ENCODE results near the gene IBTK.
"Not testable (repeated sequence)": the region's sequence is repeated elsewhere in the genome, so short reads cannot be mapped to it uniquely, and the experiment has no call there.

IBTK gene, protein sequence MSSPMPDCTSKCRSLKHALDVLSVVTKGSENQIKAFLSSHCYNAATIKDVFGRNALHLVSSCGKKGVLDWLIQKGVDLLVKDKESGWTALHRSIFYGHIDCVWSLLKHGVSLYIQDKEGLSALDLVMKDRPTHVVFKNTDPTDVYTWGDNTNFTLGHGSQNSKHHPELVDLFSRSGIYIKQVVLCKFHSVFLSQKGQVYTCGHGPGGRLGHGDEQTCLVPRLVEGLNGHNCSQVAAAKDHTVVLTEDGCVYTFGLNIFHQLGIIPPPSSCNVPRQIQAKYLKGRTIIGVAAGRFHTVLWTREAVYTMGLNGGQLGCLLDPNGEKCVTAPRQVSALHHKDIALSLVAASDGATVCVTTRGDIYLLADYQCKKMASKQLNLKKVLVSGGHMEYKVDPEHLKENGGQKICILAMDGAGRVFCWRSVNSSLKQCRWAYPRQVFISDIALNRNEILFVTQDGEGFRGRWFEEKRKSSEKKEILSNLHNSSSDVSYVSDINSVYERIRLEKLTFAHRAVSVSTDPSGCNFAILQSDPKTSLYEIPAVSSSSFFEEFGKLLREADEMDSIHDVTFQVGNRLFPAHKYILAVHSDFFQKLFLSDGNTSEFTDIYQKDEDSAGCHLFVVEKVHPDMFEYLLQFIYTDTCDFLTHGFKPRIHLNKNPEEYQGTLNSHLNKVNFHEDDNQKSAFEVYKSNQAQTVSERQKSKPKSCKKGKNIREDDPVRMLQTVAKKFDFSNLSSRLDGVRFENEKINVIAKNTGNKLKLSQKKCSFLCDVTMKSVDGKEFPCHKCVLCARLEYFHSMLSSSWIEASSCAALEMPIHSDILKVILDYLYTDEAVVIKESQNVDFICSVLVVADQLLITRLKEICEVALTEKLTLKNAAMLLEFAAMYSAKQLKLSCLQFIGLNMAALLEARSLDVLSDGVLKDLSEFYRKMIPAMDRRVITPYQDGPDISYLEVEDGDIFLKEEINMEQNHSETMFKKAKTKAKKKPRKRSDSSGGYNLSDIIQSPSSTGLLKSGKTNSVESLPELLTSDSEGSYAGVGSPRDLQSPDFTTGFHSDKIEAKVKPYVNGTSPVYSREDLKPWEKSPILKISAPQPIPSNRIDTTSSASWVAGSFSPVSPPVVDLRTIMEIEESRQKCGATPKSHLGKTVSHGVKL (N-terminal part only)

DNA sequence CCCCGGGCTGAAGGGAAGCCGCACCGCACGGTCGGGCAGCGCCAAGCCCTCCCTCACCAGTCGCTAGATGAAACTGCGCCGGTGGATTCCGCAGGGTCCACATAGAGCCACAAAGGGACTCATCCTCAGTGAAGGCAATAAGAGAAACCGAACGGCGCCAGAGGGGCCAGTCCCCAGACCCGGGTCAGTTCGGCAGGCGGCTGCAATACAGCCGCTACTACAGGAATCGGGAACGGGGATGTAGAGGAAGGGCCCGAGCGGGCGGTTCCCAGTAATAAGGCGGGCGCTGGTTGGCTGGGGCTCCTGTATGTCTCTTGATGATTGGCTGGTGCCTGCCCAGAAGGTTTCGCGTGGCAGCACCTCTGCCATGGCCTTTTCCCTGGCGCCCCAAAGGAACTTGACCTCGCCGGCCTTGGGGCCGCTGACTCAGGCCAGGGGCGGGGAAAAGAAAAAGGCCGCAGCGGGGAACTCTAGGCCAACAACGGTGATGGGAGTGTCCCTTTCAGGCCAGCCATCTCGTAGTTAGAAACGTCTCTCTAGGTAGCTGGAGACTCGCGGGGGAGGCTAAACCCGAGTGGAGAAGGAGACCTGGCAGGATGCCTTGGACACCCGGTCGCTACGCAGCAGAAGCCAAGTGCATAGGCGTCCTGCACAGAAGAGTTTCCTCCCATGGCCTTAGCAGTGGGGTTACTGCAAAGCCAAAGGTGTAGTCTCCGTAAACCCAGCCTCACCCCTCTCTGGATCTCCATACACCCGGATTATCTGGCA lies at the start of gene IBTK:
Gene IBTK (minus strand): TSS at position 240 of the 768 bp plus-strand sequence. CDS start 7,258 bp downstream, outside the sequence.
- FAIRE-seq: peak; percentile 3

DNA sequence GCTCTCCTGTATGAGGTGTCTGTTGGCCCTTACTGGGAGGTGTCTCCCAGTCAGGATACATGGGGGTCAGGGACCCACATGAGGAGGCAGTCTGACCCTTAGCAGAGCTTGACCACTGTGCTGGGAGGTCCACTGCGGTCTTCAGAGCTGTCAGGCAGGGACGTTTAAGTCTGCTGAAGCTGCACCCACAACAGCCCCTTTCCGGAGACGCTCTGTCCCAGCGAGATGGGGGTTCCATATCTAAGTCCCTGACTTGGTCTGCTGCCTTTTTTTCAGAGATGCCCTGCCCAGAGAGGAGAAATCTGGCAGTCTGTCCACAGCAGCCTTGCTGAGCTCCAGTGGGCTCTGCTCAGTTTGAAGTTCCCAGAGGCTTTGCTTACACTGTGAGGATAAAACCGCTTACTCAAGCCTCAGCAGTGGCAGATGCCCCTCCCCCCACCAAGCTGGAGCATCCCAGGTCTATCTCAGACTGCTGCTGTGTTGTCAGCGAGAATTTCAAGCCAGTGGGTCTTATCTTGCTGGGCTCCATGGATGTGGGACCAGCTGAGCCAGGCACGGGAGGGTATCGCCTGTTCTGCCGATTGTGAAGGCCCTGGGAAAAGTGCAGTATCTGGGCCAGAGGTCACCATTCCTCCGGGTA lies 36.3 kb upstream of the IBTK start:
- FAIRE-seq: no peak

DNA sequence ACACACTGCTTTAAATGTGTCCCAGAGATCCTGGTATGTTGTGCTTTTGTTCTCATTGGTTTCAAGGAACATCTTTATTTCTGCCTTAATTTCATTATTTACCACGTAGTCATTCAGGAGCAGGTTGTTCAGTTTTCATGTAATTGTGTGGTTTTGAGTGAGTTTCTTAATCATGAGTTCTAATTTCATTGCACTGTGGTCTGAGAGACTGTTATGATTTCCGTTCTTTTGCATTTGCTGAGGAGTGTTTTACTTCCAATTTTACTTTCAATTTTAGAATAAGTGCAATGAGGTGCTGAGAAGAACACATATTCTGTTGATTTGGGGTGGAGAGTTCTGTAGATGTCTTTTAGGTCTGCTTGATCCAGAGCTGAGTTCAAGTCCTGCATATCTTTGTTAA lies 34.0 kb upstream of the IBTK start:
- not testable (repeated sequence) for FAIRE-seq

DNA sequence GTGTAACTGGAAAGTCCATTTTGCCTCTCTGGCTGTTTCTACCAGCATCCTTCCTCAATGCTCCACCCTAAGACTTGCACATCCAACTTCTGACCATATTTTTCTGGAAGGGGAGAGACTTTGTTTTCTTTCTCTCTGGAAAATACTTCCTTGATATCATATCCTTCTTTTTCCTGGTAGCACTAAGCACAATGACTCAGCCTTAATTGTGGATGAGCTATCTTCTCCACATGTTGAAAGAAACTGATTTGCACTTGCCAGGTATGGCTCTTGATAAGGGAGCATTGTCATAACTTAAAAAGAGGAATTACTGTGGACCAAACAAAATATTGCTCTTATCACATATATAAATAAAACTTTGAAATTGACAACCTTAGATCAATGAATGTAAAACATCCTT lies 30.1 kb upstream of the IBTK start:
- no peak for FAIRE-seq

DNA sequence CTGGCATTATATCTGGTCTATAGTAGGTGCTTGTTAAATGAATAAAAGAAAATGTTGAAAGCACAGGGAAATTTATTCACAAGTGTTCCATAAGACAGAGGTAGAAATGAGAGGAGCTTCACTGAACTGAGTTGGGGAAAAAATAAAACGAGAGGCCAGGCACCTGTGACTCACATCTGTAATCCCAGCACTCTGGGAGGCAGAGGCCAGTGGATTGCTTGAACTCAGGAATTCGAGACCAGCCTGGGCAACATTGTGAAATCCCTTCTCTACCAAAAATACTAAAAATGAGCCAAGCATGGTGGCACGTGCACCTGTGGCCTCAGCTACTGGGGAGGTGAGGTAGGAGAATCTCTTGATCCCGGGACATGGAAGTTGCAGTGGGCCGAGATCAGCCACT lies 28.1 kb upstream of the IBTK start:
- FAIRE-seq: no peak

DNA sequence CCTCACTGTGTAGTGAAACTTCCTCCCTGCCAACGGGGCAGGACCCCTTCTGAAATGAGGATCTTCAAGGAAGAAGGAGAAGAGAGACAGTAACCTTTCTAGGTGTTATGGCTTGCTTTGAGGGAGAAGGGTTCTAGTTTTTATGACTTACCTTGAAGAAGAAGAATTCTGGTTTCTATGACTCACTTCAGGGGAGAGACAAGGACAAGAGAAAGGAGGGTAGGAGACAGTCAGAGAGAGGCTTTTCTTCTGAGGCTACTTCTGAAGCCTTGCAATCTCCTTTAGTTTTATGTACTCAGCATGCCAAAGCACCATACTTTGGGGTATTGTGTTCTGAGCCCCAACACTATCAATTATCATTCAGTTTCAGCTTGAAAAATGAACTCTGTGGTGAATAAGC lies 25.8 kb upstream of the IBTK start:
- FAIRE-seq: no peak

DNA sequence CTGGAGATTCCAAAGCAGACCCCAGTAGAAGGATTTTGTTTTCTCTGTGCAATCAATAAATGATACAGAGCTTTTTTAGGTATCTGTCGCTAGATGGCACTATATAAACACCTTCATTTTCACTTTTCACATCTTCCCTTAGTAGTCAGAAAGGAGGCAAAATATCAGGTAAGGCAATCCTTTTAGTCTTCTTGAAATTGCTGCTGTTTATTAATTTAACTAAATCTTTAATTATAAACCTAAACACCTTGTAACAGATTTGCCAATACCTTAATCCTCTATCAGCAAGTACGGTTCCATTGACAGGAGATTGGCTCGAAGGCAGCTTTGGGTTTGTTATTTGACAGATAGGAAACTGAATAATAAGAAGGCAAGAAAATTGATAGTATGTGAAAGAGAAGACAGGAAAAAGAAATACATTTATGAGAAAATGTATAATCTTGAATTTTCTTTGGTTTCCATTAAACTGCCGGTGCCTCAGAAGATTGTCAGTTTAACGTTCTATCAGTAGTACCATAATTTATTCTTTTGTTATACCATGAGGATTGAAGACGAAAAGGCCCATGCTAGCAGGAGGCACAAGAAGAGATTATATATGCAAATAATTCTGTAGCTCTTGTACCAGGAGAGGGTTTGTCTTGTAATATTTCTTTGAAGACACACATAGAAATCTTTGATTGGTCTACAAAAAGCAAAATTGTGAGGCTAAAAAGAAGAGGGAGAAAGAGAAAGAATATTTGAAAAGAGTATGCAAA lies 23.5 kb upstream of the IBTK start:
- peak; percentile 61 for FAIRE-seq

DNA sequence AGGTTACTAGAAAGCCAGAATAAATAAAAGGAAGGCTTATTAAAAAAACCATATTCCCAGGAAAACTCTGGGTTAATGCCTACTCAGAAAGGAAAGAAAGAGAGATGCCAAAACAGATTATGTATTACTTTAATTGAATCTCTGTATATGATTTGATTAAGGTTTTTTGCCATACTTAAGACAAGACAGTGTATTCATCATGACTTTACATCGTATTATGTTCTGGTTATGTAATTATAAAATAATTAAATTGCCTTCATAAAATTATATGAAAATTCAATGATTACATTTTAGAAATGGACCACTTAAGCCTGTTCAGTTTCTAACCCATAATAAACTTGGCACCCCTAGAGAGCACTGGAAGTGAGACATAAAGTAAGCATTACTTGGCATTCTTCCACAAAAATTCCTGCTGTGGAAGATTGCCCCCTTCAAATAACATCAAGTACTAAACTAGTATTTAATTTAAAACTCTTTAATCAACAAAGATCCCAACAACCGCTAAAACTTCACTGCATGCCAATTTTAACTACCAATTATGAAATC lies 20.8 kb upstream of the IBTK start:
- FAIRE-seq: no peak

DNA sequence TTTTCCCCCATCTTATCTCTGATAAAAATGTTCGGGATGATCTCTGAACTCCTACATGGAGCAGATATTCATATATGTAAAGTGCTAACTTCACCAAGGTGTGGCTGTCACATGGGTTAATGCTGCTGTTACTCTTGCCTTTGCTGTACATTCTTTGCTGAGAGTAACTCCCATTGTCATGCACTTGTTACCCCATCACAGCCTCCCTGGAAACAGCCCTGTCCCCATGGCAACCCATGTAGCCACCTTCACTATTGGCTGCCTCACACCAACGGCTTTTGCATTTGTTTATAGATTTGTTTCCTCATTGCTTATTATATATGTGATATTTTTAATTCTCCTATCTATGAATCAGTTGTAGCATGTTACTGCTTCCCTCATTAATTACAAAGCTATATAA lies 17.3 kb upstream of the IBTK start:
- no peak for FAIRE-seq

DNA sequence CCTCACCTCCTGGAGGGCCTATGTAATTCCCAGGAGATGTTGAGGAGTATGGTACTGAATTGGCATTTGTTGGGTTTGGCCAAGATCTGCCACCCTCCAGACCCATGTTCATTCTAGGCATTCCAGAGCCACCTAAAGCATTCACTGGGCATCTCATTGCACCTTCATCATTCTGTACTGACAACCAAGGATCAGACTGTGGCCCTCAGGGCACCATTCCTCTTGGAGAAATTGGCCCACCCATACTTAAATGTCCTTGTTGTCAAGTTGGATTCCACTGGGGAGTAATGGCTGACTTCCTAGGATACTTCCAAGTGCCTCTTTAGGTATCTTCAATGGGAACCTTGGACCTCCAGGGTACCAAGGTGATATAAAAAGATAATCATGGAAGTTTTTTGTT lies 16.8 kb upstream of the IBTK start:
- FAIRE-seq: no peak

DNA sequence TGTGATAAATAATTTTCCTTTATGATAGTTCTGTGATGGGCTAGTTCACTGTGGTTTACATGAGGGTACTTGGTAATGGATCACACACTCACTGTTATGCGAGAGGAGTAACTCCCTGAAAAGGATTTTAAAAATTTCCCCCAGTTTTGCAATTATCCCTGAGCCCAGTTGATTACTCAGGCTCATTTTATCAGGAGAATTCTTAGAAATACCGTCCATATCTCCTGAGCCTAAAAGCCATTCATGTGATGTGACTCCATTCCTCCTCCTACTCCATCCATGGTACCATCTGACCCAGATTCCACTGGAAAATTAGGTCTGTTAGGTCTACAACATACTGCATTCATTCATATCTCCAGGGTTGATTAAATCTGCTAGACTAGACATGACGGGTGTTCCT lies 16.4 kb upstream of the IBTK start:
- FAIRE-seq: no peak

DNA sequence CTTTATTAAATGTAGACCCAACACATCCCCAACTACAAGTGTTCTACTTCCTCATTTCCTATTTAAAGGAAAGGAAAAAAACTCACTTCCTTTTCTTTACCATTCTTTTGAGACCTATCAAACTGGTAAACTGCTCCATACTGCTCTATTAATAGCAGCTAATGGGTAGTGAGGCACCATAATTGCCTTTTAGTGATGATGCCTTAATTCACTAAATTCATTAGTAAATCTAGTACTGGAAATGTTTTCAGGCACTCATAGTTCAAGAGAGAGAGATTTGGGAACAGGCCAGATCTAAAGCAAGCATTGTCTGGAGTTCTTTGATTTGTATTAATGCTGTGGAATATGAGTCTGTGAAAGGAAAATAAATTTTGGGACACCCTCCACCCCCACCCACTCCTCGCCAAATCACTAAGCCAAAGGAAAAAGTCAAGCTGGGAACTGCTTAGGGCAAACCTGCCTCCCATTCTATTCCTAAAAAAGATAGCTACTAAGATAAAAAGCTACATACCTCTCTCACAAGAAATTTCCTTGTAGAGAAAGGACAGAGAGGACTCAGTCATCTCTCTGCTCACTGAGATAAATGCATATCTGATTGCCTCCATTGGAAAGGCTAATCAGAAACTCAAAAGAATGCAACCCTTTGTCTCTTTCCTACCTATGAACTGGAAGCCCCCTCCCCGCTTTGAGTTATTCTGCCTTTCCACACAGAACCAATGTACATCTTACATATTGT lies 13.6 kb upstream of the IBTK start:
- no peak for FAIRE-seq

DNA sequence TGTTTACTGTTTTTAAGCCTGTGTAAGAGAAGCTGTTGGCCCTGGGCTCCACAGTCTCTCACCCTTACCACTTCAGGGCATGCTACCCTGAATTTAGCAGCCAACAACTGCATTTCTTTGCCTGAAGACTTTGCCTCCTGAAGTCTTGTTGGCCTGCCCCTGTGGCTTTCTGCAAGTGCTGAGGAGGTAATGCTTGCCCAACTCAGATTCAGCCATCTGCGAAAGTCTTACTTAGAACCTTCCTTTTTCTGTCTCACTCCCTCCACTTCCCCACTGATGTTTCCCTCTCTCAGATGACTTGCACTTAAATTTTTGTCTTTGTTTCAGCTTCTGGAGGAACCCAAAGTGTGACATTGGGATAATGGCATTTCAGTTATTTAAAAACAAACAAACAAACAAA lies 11.8 kb upstream of the IBTK start:
- no peak for FAIRE-seq

DNA sequence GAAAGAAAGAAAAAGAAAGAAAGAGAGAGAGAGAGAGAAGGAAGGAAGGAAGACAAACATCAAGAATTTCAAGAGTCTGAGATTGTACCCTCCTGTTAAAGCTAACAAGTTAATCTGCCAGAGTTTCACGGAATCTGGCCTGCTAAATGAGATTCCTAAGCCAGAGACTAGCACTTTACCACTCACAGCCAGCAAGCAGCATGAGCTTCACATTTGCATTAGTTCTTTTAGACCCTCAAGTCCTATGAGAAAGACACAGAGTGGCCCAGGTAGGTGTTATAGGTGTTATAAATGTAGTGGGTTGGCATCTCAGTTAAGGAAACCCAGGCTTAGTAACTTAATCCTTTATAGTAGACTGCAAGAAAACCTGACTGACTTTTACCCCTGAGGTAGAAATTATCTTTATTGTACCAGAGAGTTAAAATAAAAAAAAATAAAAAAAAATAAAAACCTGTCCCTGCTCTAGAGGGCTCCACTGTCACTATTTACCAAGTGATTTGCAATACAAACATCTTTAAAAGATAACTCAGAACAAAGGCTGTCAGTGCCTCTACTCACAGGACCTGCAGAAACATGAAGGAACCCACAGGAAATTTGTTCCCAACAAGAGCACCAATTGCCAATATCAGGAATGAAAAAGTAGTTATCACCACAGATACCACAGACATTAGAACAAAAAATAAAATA lies 9.7 kb upstream of the IBTK start:
- FAIRE-seq: no peak

DNA sequence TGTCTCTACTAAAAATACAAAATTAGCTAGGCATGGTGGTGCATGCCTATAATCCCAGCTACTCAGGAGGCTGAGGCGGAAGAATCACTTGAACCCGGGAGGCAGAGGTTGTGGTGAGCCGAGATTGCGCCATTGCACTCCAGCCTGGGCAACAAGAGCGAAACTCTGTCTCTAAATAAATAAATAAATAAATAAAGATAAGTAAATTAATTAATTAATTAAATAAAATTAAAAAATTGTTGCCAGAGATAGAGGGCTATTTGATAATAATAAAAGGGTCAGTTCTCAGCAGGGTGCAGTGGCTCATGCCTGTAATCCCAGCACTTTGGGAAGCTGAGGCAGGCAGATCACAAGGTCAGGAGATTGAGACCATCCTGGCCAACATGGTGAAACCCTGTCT lies 7.2 kb upstream of the IBTK start:
- FAIRE-seq: not testable (repeated sequence)

DNA sequence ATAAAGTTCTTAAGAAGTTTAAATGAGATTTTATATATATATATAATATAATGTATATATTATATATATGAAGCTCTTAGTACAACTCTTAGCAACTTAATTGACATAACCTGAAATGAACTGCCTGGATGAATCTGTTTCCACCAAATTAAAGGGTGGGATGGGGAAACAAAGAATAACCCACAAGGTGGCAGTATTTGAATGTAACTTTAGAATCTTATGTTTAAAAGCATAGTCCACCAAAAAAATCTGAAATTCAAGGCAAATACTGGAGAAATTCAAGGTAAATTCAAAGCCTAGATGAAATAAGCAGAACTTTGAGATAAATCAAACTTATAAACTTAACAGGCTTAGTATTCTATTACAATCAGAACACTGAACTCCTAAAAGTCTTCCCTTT lies 4.4 kb upstream of the IBTK start:
- peak; percentile 75 for FAIRE-seq

DNA sequence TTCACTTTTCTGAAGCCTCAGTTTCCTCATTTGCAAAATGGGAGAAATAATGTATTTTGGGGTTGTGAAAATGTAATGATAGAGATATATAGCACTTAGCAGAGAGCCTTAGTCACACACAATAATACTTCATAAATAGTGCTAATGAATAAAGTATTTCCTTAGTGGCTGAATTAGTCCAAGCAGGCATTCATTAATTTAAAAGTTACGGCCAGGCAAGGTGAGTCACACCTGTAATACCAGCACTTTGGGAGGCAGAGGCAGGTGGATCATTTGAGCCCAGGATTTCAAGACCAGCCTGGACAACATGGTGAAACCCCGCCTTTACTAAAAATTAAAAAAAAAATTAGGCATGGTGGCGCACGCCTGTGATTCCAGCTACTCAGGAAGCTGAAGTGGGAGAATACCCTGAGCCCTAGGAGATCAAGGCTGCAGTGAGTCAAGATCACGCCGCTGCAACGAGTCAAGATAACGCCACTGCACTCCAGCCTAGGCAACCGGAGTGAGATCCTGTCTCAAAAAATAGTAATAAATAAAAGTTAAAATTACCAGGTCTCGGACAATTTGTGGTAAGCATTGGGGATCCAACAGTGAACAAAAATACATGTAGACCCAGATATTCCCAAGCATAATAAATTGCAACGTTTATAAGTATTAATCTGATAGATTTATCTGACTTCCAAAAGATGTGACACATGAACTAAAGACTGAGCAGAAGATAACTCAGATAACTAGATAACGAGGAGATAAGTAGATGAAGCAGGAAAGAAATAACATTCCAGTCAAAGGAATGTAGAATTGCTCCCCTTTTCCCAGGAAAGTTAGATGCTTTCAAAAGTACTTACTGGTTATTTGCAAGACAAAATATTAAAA lies 2.1 kb upstream of the IBTK start:
- FAIRE-seq: no peak

DNA sequence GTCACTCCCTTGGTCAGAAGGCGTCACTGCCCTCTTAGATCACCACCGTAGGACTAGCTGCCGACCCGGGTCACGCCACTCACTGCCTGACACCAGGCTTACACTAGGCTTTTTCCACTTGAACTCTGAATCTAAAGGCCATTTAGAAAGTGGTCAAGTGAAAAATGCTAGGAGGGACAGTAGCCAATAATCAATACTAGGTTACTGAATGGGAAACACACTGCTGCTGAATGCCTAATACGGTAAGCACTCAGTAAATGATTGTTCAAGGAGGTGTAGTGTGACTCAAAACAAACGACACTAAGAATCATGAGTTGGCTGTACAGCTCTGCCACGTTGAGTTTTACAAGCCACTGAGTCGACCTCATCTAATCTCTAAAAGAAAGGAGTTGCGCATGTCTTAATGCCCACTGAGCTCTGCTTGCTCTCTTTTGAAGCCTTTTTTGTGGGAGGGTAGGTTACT lies 760 bp upstream of the IBTK start:
- no peak for FAIRE-seq
